ENCODE measurements around the gene RGS6. TPM values are rescaled to one million over a fixed set of nuclear protein-coding genes. Genes with fewer than 3 reads are reported as not detected.

The RGS6 gene
- total and polyA plus RNA-seq, 2 of the 4 experiments (the other 2 are of a cell fraction): not detected

DNA sequence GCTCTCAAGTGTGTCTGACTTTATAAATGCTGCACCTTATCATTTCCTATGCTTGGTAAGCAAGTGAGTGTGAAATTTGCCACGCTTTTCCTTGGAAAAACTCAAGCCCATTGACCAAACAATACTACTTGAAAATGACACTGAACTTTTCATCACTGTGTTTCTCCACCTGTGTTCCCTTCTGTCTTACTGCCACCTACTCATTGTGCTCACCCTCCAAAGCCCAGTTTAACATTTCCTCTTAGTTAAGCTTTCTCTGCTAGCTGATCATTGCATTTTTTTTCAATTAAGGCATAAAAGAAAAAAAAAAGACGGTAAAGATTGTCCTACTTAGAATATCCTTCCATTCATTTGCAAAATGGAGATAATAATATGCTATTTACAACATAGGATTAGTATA lies 516.0 kb downstream of the RGS6 start:
- Histone ChIP-seq H3K56ac (ENCODE audit: extremely low read depth, insufficient read depth, low read length) (no peak overlapping the region), H3K4me1 (ENCODE audit: control insufficient read depth, insufficient read depth, low read length) (no peaks in the 10 kb centered on the region), H2AK5ac (ENCODE audit: low read depth, low read length) (no peak overlapping the region), H2BK20ac (ENCODE audit: low read depth, low read length) (no peak overlapping the region), H2AFZ (replicated peaks; ENCODE audit: low read length, poor library complexity) (no peak overlapping the region), H3K14ac (replicated peaks; ENCODE audit: low read depth, low read length) (no peak overlapping the region), H3K79me1 (ENCODE audit: low read depth in 1 of 2, low read length in 2 of 2) (no peaks in the 10 kb centered on the region), H3K18ac (ENCODE audit: low read depth, low read length) (no peak overlapping the region), H3K4me2 (ENCODE audit: low read depth, low read length) (no peak overlapping the region), H2AK9ac (replicated peaks; ENCODE audit: low read depth, low read length, poor library complexity) (no peak overlapping the region), H3K9ac (ENCODE audit: low read depth, low read length) (no peak overlapping the region), H2BK15ac (ENCODE audit: low read depth, low read length) (no peak overlapping the region), H2BK5ac (ENCODE audit: low read depth, low read length, poor library complexity, severe bottlenecking) (no peak overlapping the region), H3K9me3 (ENCODE audit: control insufficient read depth, insufficient read depth, low read length) (no peaks in the 10 kb centered on the region), H3K36me3 (ENCODE audit: control insufficient read depth, insufficient read depth, low read length) (no peaks in the 10 kb centered on the region), H3K23ac (ENCODE audit: low read depth, low read length) (no peak overlapping the region), H3K27me3 (ENCODE audit: control insufficient read depth, insufficient read depth, low read length) (peaks cover 18% of the 10 kb centered on the region), H4K5ac (ENCODE audit: low read depth, low read length) (no peak overlapping the region), H3K27ac (ENCODE audit: insufficient read depth, low read length) (no peak overlapping the region), H4K8ac (ENCODE audit: low read depth in 2 of 2, low read length in 2 of 2) (no peak overlapping the region), H4K20me1 (ENCODE audit: insufficient read depth, low read length) (no peaks in the 10 kb centered on the region), H2BK120ac (ENCODE audit: low read depth, low read length) (no peak overlapping the region), H3K9me1 (ENCODE audit: insufficient read depth, low read length) (no peaks in the 10 kb centered on the region), H3K4ac (ENCODE audit: low read depth, low read length) (no peak overlapping the region), H3K4me3 (ENCODE audit: insufficient read depth, low read depth, low read length) (no peak overlapping the region), H4K91ac (ENCODE audit: insufficient read depth, low read depth, low read length) (no peak overlapping the region)
- 40% methylated on average over 1 of the region's 2 CpGs; no CpG with 5 or more reads in 1 of the 2 experiments for WGBS, 2 experiments (ENCODE audit: extremely low coverage in 2 of 2, insufficient read length in 1 of 2)
- CTCF ChIA-PET: no interaction called here
- POLR2A ChIA-PET (ENCODE audit: unreplicated experiment): no interaction called here
- DNase-seq (no peak), ATAC-seq (ENCODE audit: low read depth) (no peak)
- in situ Hi-C loops (cut with MboI; ENCODE audit: low sequenced_read_pairs): no loop called here
- intact Hi-C loops (cut with micrococcal nuclease): no loop called here
- dilution Hi-C loops (cut with HindIII; ENCODE audit: low sequenced_read_pairs, unreplicated experiment): no loop called here
- TF ChIP-seq BHLHE40 (IDR thresholded peaks at IDR 0.05; ENCODE audit: low read depth, low read length) (no peak), RFX5 (IDR thresholded peaks at IDR 0.05; ENCODE audit: low read depth, low read length) (no peak), NFE2L2 (IDR thresholded peaks at IDR 0.05; ENCODE audit: low read depth, low read length) (no peak), MXI1 (IDR thresholded peaks at IDR 0.05; ENCODE audit: borderline replicate concordance, low read depth, low read length) (no peak), MAZ (IDR thresholded peaks at IDR 0.05; ENCODE audit: borderline replicate concordance, low read depth, low read length) (no peak), MAFK (IDR thresholded peaks at IDR 0.05; ENCODE audit: low read depth, low read length) (no peak), CHD1 (IDR thresholded peaks at IDR 0.05; ENCODE audit: low read depth, low read length) (no peak), RAD21 (IDR thresholded peaks at IDR 0.05; ENCODE audit: low read length) (no peak), RCOR1 (IDR thresholded peaks at IDR 0.05; ENCODE audit: insufficient replicate concordance, low read length) (no peak), CEBPB (IDR thresholded peaks at IDR 0.05; ENCODE audit: low read depth, low read length) (no peak), SMC3 (IDR thresholded peaks at IDR 0.05; ENCODE audit: low read depth, low read length) (no peak), POLR2A (IDR thresholded peaks at IDR 0.05; ENCODE audit: low read depth, low read length) (no peak), FOS (IDR thresholded peaks at IDR 0.05; ENCODE audit: low read depth, low read length) (no peak)
- TF ChIP-seq, protein P1, sequence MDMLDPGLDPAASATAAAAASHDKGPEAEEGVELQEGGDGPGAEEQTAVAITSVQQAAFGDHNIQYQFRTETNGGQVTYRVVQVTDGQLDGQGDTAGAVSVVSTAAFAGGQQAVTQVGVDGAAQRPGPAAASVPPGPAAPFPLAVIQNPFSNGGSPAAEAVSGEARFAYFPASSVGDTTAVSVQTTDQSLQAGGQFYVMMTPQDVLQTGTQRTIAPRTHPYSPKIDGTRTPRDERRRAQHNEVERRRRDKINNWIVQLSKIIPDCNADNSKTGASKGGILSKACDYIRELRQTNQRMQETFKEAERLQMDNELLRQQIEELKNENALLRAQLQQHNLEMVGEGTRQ (IDR thresholded peaks at IDR 0.05; ENCODE audit: low read depth, low read length): no peak
- TF ChIP-seq, protein P2, sequence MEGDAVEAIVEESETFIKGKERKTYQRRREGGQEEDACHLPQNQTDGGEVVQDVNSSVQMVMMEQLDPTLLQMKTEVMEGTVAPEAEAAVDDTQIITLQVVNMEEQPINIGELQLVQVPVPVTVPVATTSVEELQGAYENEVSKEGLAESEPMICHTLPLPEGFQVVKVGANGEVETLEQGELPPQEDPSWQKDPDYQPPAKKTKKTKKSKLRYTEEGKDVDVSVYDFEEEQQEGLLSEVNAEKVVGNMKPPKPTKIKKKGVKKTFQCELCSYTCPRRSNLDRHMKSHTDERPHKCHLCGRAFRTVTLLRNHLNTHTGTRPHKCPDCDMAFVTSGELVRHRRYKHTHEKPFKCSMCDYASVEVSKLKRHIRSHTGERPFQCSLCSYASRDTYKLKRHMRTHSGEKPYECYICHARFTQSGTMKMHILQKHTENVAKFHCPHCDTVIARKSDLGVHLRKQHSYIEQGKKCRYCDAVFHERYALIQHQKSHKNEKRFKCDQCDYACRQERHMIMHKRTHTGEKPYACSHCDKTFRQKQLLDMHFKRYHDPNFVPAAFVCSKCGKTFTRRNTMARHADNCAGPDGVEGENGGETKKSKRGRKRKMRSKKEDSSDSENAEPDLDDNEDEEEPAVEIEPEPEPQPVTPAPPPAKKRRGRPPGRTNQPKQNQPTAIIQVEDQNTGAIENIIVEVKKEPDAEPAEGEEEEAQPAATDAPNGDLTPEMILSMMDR (conservative IDR thresholded peaks at IDR 0.05; ENCODE audit: low read depth, low read length): no peak
- TF ChIP-seq, protein P3, sequence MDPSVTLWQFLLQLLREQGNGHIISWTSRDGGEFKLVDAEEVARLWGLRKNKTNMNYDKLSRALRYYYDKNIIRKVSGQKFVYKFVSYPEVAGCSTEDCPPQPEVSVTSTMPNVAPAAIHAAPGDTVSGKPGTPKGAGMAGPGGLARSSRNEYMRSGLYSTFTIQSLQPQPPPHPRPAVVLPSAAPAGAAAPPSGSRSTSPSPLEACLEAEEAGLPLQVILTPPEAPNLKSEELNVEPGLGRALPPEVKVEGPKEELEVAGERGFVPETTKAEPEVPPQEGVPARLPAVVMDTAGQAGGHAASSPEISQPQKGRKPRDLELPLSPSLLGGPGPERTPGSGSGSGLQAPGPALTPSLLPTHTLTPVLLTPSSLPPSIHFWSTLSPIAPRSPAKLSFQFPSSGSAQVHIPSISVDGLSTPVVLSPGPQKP (IDR thresholded peaks at IDR 0.05; ENCODE audit: borderline replicate concordance, low read depth, low read length): no peak
- BruUV-seq (replicated peaks): no TSS peak
